ENCODE measurements around the gene PPP1R14C.
"Not testable (repeated sequence)": the region's sequence is repeated elsewhere in the genome, so short reads cannot be mapped to it uniquely, and the experiment has no call there.

The PPP1R14C gene

DNA sequence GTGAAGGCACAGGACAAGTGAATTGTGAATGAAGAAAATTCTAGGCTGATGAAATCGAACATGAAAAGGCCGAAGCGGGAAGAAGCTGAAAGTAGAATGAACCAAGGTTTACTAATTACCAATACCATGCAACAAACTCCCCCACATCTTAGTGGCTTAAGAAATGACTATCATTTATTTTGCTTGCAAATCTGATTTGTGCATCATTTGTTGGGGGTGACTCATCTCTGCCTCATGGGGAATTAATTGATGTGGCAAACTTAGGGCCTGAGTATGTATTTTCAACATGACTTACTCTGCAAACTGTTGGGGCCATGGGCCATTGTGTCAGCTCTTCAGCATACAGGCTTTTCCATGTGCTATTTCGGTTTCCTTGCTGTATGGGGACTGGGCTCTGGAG lies 26.8 kb downstream of the PPP1R14C start:
- DNase-seq = no peak

GRCh38 chr6:150172929-150173328 lies 30.1 kb downstream of the PPP1R14C start:
- DNase-seq = no peak

DNA sequence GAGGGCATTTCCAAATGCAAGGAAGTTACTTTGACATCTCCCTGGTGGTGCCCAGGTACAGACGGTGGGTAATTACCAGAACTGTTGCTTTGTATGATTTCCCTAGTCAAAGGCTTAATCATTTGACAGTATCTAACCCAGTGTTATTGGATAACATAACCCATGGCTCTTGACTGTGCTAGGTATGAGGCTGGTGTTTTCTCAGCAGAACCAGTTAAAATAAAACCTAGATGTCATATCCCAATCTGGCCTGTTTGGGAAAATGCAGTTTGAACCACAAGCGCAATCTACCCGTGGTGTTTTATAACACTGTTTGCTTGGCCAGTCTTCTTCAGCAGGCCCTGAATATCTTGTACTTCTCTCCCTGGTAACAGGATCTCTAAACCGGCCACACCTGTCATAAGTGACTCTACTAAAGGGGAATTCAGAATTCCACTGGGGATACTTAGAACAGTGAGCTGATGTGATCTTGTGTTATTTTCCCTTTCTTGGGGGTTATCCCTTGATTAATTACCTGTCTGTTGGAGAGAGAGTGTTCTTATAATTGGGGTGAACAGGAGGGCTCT lies 32.8 kb downstream of the PPP1R14C start:
- no peak for DNase-seq

- DNase-seq = no peak
Measured at GRCh38 chr6:150176152-150176551, 33.3 kb downstream of the PPP1R14C start.

DNA sequence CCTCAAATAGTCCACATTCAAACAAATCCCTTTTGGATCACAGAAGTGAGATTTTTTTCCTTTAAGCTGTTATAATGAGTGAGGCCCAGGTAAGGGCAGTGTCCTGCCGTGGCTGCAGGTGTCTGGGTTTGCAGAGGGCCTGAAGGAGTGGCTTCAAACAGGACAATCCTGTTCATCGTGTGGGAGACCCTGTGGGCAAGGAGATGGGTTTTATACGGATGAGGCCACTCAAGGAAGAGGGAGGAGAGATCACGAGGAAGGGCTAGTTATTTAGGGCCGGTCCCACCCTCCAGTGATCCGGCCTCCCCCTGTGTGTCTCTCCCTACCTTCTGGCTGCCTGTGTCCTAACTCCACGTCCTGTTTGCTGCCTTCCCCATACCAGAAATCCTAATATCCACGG lies 33.8 kb downstream of the PPP1R14C start:
- DNase-seq = no peak

- no peak for DNase-seq
Measured at GRCh38 chr6:150177259-150177951, 34.6 kb downstream of the PPP1R14C start.

GRCh38 chr6:150177952-150178520 lies 35.2 kb downstream of the PPP1R14C start:
- DNase-seq = no peak

- DNase-seq = no peak
Measured at GRCh38 chr6:150179030-150179429, 36.2 kb downstream of the PPP1R14C start.

GRCh38 chr6:150179907-150180424 lies 37.1 kb downstream of the PPP1R14C start:
- not testable (repeated sequence) for DNase-seq

- DNase-seq = no peak
Measured at GRCh38 chr6:150180517-150180916, 37.7 kb downstream of the PPP1R14C start.

- no peak for DNase-seq
Measured at GRCh38 chr6:150182460-150183078, 39.7 kb downstream of the PPP1R14C start.

DNA sequence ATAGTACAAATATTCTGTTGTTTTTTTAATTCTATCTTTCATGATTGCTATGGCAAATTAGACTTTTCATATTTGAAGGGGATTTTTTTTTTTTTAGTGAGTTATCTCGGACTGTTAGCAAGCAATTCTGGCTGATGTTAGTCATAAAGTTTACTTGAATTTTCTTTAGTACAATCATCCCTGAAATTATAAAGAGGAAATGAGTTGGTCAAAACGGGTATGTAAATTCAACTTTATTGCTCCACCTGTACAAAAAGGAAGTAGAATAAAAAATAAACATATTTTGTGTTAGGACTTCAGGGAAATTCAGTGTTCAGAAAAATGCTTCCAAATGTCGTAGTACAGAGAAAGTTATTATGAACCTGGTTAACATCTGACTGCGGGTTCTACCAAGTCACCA lies 40.3 kb downstream of the PPP1R14C start:
- DNase-seq = no peak

DNA sequence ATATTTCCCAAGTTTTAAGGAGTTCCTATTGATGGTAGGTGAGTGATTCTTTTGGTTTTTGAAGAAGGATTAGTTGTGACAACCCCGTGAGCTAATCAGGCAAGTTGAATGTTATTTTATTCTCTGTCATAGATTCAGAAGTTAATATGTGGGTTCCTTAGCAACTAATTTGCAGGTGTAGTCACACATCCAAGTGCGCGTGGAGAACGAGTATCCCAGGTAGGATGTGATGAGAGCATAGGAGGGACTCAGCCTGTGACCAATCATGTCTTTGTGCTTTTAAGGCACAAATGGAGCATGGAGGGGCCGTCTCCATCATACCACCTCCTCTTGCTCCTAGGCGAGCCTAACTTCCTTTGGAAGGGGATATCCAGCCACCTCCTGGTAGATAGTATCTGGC lies 41.1 kb downstream of the PPP1R14C start:
- DNase-seq = no peak

DNA sequence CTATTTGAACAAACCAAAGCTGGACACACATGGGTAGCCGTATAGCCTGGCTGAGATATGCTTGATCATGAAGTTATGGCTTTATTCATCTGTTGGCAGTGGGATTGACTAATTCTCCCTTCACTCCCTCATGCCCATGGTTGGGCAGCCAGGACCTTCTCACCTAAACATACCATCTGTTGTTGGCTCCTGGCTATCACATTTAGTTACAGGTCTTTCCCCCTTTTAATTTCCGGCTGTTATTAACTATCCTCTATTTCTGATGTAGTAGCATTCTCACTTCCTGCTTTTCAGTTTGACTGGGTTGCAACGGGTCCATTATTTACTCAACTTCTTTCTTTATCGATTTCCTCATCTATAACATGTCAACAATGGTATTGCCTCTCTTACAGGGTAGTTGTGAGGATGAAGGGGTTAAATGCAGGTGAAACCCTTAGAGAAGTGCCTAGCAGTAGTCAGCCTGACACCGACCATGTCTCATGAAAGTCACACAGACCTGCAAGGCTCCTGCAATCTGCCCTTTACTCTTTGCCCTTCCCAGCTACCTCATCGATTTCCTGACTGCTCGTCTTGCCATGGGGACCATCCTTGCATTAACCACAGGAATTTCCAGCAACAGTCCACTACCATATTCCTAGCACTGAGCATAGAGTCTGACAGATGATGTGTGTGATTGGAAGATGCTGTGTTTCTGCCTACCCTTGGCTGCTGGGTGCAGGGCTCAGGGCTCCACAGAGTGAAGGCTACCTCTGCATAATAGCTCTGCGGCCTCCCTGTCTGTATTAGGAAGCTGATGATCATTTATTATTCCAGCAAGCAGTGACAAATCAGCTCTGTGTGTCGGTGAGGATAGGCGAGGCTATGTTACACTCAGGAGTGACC lies 42.2 kb downstream of the PPP1R14C start:
- DNase-seq = no peak

DNA sequence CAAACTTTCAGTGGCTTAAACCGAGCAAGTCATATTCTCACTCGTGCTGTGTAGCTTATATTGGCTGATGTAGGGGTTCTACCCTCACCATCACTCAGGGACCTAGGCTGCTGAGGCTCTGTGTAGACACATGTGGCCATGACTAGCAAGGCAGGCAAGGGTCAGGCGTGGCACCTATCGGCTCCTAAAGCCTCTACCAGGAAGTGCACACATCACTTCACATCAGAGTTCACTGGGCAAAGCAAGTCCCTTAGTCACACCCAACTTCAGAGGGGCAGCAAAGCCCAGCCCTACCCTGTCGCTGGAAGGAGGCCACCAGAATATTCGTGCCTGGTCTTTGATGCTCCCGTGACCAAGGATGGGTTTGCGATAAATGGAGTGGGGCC lies 42.9 kb downstream of the PPP1R14C start:
- DNase-seq = no peak

- no peak for DNase-seq
Measured at GRCh38 chr6:150186129-150186898, 43.5 kb downstream of the PPP1R14C start.

- not testable (repeated sequence) for DNase-seq
Measured at GRCh38 chr6:150187433-150187832, 44.6 kb downstream of the PPP1R14C start.

DNA sequence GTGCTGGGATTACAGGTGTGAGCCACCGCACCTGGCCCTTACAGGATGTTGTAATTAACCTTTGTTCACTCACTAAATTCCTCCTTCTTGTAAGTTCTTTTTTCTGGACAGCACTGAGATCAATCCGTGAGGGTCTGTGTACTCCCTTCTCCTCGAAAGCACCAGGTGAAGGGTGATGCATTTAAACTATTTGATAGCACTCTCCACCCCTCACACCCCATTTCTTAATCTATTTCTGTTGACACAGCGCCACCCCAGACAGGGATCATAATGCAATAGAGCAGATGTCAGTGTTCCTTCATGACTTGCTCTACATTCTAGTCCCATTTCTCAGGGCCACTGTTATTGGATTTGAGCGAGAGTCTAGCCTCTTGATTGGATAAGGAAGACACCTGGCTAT lies 46.3 kb downstream of the PPP1R14C start:
- no peak for DNase-seq

DNA sequence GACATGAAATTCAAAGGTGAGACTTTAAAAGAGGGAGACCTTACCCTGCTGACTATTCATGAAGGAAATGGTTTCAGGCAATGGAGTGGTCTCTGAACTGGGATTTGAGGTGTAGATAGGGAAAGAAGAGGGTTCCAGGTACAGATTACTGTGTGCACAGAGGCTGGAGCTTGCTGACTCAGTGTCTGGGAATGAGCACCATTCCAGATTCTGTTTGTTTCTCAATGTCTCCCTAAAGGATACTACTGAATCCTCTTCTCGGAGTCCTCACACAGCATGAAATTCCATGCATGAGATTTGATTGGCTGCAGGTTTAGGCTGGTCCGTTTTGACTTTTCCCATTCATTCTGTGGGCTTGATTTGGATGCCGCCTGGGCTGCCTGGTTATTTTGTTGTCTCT lies 49.0 kb downstream of the PPP1R14C start:
- no peak for DNase-seq

- no peak for DNase-seq
Measured at GRCh38 chr6:150194195-150194594, 51.4 kb downstream of the PPP1R14C start.

DNA sequence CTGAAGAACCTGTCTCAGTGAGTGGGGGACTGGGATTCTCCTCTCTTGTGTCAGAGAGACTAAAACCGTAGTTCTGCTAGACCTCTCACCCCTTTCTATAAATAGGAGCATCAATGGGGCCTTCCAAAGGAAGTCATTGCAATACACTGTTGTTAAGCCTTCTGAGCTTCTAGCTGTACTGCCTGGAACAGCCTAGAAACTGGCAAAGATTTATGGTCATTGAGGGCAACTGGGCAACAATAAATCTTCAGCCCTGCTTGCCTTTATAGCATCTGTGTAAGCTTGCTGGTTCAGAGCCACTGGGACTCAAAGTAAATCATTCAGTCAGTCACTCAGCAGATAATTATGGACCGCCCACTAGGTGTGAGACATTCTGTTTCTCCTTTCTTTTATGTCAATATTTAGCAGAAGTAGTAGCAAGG lies 53.2 kb downstream of the PPP1R14C start:
- no peak for DNase-seq

Measured in hippocampal formation (tissue), 2 donors.